Astrocyte of the spinal cord (primary cell): Measurements from ENCODE around the gene DCDC1.

ENCODE experiments used
- DNase-seq: peaks from one replicate; pipeline ENCODE4 v3.0.0; 2011; ENCODE audit warnings: low read depth, low spot score
- H3K4me3 ChIP-seq: 2 replicates; pipeline ENCODE4 v1.5.1; 2011; ENCODE audit warnings: low read depth, mild to moderate bottlenecking, low read length, moderate library complexity
- CTCF ChIP-seq: IDR thresholded peaks from 2 replicates; pipeline ENCODE4 v1.5.1; 2012; ENCODE audit warnings: low read depth, mild to moderate bottlenecking, low read length, inconsistent platforms
- in situ Hi-C: cut with HindIII; loops from 2 replicates; pipeline ENCODE4 v1.10.0; 2017; ENCODE audit warnings: low sequenced_read_pairs

Gene DCDC1

GRCh38 chr11:31243706-31244105 lies 125.8 kb downstream of the DCDC1 start:
- no peak for TF ChIP-seq CTCF
- DNase-seq: no peak
- in situ Hi-C loops: no loop called here
- H3K4me3 ChIP-seq: no peak overlapping the region

- TF ChIP-seq CTCF: peak; percentile 63
- in situ Hi-C loops: no loop called here
- peak; percentile 50 for DNase-seq
- no peak overlapping the region for H3K4me3 ChIP-seq
Observed at GRCh38 chr11:31240340-31240904, 129.1 kb downstream of the DCDC1 start.

GRCh38 chr11:31237819-31238760 lies 131.4 kb downstream of the DCDC1 start:
- in situ Hi-C loops: no loop called here
- no peak for TF ChIP-seq CTCF
- H3K4me3 ChIP-seq: no peak overlapping the region
- DNase-seq: no peak

- no peak overlapping the region for H3K4me3 ChIP-seq
- TF ChIP-seq CTCF: peak; percentile 33
- DNase-seq: peak; percentile 10
- in situ Hi-C loops: no loop called here
Observed at GRCh38 chr11:31236143-31236542, 133.4 kb downstream of the DCDC1 start.

GRCh38 chr11:31233425-31233824 lies 136.1 kb downstream of the DCDC1 start:
- no peak for TF ChIP-seq CTCF
- no peak for DNase-seq
- H3K4me3 ChIP-seq: no peak overlapping the region
- in situ Hi-C loops: no loop called here

GRCh38 chr11:31231601-31232000 lies 137.9 kb downstream of the DCDC1 start:
- no peak for TF ChIP-seq CTCF
- no peak overlapping the region for H3K4me3 ChIP-seq
- DNase-seq: no peak
- in situ Hi-C loops: no loop called here
